Choroid plexus epithelial cell (primary cell): ENCODE results near the gene ERN1.
"Not testable (repeated sequence)": the region's sequence is repeated elsewhere in the genome, so short reads cannot be mapped to it uniquely, and the experiment has no call there.

Source experiments
- DNase-seq: peaks from one replicate; pipeline ENCODE4 v3.0.0-alpha.2; 2010; ENCODE audit warnings: low read depth
- H3K4me3 ChIP-seq: 2 replicates; pipeline ENCODE4 v1.5.1; 2011; ENCODE audit warnings: low read depth, mild to moderate bottlenecking, control low read depth, low read length, moderate library complexity
- TF ChIP-seq, protein P1 (sequence below): conservative IDR thresholded peaks from 2 replicates; pipeline ENCODE4 v1.5.1; 2011; ENCODE audit warnings: low read depth, mild to moderate bottlenecking, control low read depth, inconsistent platforms, low read length, moderate library complexity

Gene ERN1

DNA sequence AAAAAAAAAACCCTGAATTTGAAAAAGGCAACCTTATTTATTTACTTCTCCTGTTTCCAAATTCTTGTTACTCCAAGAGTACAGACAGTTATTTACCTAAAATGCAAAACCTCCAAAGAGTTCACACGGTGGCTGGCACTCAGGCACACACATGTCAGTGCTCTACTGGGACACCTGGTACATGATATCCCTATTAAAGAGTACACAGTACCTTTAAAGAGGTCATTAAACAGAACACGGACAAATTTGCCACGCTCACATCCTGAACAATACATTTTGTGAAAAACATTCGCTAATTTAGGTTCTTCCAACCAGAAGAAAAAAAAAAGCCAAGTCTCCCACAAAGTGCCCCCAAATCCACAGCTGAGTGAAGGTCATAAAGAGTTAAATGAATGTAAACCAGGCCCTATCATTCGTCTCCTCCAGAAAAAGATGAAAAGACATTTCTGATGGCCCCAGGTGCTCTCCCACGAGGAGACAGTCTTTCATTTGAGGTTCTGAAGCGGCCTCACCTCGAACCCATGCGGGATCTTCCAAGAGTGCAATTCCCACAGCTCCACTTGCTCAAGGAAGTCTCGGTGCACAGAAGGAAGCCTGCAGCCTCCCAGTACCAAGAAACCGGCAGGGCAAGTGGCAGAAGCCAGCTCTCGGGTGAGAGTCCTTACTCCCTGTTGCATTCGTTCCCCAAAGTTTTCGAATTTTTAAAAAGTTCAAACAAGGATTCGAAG lies 993 bp downstream of the ERN1 start:
- peak; percentile 50 for DNase-seq
- peak overlapping the region; percentile 75 for H3K4me3 ChIP-seq
- TF ChIP-seq, protein P1, sequence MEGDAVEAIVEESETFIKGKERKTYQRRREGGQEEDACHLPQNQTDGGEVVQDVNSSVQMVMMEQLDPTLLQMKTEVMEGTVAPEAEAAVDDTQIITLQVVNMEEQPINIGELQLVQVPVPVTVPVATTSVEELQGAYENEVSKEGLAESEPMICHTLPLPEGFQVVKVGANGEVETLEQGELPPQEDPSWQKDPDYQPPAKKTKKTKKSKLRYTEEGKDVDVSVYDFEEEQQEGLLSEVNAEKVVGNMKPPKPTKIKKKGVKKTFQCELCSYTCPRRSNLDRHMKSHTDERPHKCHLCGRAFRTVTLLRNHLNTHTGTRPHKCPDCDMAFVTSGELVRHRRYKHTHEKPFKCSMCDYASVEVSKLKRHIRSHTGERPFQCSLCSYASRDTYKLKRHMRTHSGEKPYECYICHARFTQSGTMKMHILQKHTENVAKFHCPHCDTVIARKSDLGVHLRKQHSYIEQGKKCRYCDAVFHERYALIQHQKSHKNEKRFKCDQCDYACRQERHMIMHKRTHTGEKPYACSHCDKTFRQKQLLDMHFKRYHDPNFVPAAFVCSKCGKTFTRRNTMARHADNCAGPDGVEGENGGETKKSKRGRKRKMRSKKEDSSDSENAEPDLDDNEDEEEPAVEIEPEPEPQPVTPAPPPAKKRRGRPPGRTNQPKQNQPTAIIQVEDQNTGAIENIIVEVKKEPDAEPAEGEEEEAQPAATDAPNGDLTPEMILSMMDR, result no peak

DNA sequence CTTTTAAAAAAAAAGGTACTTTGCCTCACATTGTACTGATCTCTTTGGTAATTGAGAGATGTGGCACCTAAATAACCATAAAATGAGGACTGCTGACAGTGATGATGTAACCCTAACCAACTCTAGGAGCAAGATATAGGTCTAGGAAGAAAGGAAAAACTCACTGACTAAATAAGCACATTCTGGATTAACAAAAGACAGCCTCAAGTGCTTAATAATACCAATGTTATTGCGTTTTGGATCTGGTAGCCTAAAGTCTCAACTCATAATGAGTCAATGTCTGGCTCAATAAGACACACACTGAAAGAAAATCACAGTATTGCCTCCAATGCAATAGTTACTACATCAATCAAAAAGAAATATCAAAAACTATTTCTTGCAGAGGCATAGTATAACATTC lies 3.0 kb downstream of the ERN1 start:
- TF ChIP-seq, protein P1, result no peak
- peak; percentile 18 for DNase-seq
- H3K4me3 ChIP-seq, result no peak overlapping the region

DNA sequence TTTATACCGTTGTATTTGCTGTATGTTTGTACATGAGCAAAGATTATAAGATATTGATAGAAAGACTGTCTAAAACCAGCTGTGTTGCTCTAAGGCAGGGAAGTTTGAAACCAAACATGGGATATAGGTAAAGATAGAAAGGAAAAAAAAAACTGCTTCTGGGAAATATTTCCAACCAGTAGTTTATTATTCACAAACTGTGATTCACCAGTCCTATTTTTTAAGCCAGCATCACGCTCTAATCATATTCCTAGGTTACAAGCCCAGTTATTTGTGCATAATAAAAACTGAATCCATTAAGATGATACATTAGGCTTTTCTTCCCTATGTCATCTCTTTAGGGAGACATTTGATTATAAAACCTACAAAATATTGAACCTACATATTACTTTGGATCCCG lies 4.0 kb downstream of the ERN1 start:
- H3K4me3 ChIP-seq, result no peak overlapping the region
- DNase-seq, result no peak
- TF ChIP-seq, protein P1, result no peak

DNA sequence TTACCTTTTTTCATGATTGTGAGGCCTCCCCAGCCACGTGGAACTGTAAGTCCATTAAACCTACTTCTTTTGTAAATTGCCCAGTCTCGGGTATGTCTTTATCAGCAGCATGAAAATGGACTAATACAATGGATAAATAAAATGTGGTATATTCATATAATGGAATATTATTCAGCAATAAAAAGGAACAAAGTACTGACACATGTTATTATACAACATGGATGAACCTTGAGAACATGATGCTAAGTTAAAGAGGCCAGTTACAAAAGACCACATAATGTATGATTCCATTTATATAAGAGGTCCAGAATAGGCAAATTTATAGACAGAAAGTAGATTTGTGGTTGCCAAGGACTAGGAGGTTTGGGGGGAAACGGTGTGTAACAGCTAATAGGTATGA lies 5.3 kb downstream of the ERN1 start:
- no peak for DNase-seq
- no peak overlapping the region for H3K4me3 ChIP-seq
- TF ChIP-seq, protein P1, result no peak

DNA sequence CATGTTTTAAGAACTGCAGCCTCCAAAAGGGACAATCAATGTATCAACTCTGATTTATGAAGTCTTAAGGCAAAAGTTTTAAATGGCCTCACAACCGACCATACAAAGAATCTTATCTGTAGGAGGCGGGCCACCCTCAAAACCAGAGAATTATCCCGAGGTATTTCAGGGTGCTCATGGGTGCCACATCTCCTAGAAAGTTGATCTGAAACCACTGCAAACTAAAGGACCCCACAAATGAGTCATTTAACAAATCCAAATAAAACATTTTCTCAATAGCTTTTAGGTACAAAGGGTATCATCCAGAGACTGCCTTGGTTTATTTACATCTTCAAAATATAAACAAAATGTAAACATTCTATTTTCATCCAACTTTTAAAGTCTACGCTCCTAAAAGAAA lies 6.8 kb downstream of the ERN1 start:
- DNase-seq, result no peak
- TF ChIP-seq, protein P1, result no peak
- H3K4me3 ChIP-seq, result no peak overlapping the region

DNA sequence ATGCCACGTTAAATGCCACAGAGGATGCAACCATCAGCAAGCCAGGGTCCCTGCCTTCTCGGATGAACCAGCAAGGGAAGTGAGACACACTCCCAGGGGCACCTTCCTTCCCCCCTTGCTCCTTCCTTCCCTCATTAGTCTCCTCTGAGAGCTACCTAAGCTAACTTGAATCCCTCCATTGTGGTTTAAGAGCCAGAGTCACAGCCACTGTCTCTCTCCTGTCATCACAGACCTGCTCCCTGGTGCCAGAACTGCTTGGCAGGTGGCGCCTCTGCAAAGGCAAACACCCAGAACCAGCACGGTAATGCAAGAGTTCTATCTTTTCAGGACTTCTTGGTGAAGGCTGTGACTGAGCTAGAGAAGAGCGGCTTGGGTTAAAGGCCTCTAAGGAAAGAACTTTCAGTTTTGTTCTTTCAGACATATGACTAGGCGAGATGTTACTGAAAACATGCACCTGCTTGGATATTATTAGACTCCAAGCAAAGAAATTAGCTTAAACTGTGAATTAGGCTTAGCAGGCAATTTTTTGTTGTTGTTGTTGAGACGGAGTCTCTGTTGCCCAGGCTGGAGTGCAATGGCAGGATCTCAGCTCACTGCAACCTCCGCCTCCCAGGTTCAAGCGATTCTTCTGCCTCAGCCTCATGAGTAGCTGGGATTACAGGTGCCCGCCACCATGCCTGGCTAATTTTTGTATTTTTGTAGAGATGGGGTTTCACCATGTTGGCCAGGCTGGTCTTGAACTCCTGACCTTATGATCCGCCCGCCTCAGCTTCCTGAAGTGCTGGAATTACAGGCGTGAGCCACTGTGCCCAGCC lies 8.8 kb downstream of the ERN1 start:
- not testable (repeated sequence) for DNase-seq, H3K4me3 ChIP-seq

DNA sequence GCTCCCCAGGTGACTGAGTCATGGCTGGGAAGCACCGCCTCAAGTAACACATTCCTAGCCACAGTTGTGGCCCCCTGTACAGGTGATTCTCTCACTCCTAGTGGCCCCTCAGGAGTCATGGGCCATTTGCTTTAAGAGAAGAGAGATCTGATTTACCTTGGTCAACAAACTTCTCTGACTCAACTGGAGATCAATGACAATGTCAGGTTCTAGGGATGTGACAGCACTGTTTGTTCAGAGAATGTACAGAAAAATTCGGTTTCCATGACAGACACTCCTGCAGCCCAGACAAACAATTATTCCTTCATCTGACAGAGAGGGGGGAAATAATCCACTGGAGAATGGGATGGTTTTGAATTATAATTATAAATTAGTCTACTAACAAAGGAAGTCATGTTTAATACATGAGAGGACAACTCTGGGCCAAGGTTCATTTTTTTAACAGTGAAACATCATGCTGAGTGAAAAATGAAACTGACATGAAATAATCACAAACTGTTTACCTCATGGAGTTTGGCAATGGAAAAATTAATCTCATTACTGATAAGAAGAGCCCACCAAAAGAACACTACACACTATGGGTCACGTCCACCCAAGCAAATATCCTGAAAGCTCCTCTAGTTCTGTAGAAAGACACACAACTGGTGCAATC lies 9.7 kb downstream of the ERN1 start:
- peak; percentile 30 for DNase-seq
- no peak overlapping the region for H3K4me3 ChIP-seq
- TF ChIP-seq, protein P1, result no peak
